T-cell (primary cell): ENCODE results near the gene NEBL. TPM values are rescaled to one million over a fixed set of nuclear protein-coding genes. Genes with fewer than 3 reads are reported as not detected.

Experiments used
- ATAC-seq, 4 experiments: fragments of 200-7000 bp in 3 of 4; fragments of 150-1000 bp in 1 of 4; cut with Tn5 transposase; replicated peaks in 1 of 4; 1 replicate in 3 of 4; 2 replicates in 1 of 4; pipeline ENCODE4 v1.10.0; 2021; ENCODE audit warnings: moderate library complexity in 3 of 4, mild to moderate bottlenecking in 2 of 4, moderate number of reproducible peaks in 1 of 4
- CTCF ChIA-PET, 2 donors: fragments of 300-600 bp; sonication (Branson Sonifier 250); formaldehyde crosslinking; loops; one replicate each; lab custom pipeline; 2022; ENCODE audit warnings: antibody characterized with exemption in 2 of 2; lab: Charles Lee
- POLR2A ChIA-PET, 2 donors: fragments of 300-600 bp; sonication (Branson Sonifier 250); formaldehyde crosslinking; loops; one replicate each; lab custom pipeline; 2022; ENCODE audit warnings: antibody characterized with exemption in 2 of 2; lab: Charles Lee
- DNase-seq, 35 experiments: peaks; one replicate each; pipeline versions ENCODE4 v3.0.0 to v3.0.0-alpha.2; 2013 to 2023
- H3K27ac ChIP-seq: one replicate; pipeline ENCODE4 v1.5.1; 2013; ENCODE audit warnings: low read length
- H3K27me3 ChIP-seq, 2 experiments: replicated peaks in 1 of 2; 1 replicate in 1 of 2; 2 replicates in 1 of 2; pipeline versions ENCODE4 v1.6.1 to v1.7.0; 2013; ENCODE audit warnings: low read length in 1 of 2, mixed read lengths in 1 of 2; ENCODE audit not compliant: control insufficient read depth in 2 of 2, insufficient read depth in 2 of 2; ENCODE audit errors: extremely low read depth in 1 of 2
- H3K36me3 ChIP-seq, 2 donors: 1 replicate in 1 of 2; 2 replicates in 1 of 2; pipeline versions ENCODE4 v1.6.1 to v1.7.0; 2013; ENCODE audit warnings: low read length in 1 of 2; ENCODE audit not compliant: control insufficient read depth in 2 of 2, insufficient read depth in 1 of 2; ENCODE audit errors: extremely low read depth in 1 of 2
- H3K4me1 ChIP-seq, 2 experiments: 1 replicate in 1 of 2; 2 replicates in 1 of 2; pipeline versions ENCODE4 v1.6.1 to v1.7.0; 2013; ENCODE audit warnings: low read length in 2 of 2, mixed read lengths in 1 of 2; ENCODE audit not compliant: insufficient read depth in 2 of 2, control insufficient read depth in 1 of 2; ENCODE audit errors: extremely low read depth in 1 of 2
- H3K4me3 ChIP-seq, 2 donors: 1 replicate in 1 of 2; 2 replicates in 1 of 2; pipeline versions ENCODE4 v1.5.1 to v1.7.0; 2013; ENCODE audit warnings: mild to moderate bottlenecking in 2 of 2, low read length in 1 of 2, moderate library complexity in 1 of 2; ENCODE audit not compliant: control insufficient read depth in 1 of 2; ENCODE audit errors: extremely low read depth in 1 of 2
- H3K9me3 ChIP-seq: 2 replicates; pipeline ENCODE4 v1.7.0; 2013
- H3K27ac Mint-ChIP-seq, 2 donors: one replicate each; pipeline ENCODE4 v1.8.0; 2020 to 2021; ENCODE audit warnings: mild to moderate bottlenecking in 2 of 2, mixed read lengths in 2 of 2
- H3K27me3 Mint-ChIP-seq, 2 donors: one replicate each; pipeline ENCODE4 v1.8.0; 2021 to 2022; ENCODE audit warnings: mixed read lengths in 2 of 2
- H3K36me3 Mint-ChIP-seq: one replicate; pipeline ENCODE4 v1.8.0; 2021; ENCODE audit warnings: mixed read lengths
- H3K4me1 Mint-ChIP-seq, 3 donors: one replicate each; pipeline ENCODE4 v1.8.0; 2020 to 2022; ENCODE audit warnings: mixed read lengths in 3 of 3, mild to moderate bottlenecking in 1 of 3
- H3K4me3 Mint-ChIP-seq, 3 donors: one replicate each; pipeline ENCODE4 v1.8.0; 2020 to 2022; ENCODE audit warnings: mild to moderate bottlenecking in 3 of 3, mixed read lengths in 3 of 3, moderate library complexity in 3 of 3
- H3K9me3 Mint-ChIP-seq, 3 donors: one replicate each; pipeline ENCODE4 v1.8.0; 2020 to 2022; ENCODE audit warnings: mixed read lengths in 3 of 3
- WGBS: methylation state at CpG from one replicate; pipeline ENCODE4 v1.1.5; 2013; ENCODE audit warnings: missing lambda C conversion rate; ENCODE audit not compliant: insufficient coverage; 5-methylcytosine and 5-hydroxymethylcytosine counted together
- total RNA-seq, 35 experiments: library from RNA in 6 of 35; stranded (reverse) in 6 of 35; fragments of 120-200 nt in 1 of 35; gene quantifications; one replicate each; pipeline versions ENCODE4 v1.2.1 to v1.2.4 and lab custom pipeline; 2013 to 2026

NEBL gene
- total RNA-seq, 5 donors from 2014 or later (not counting 1 experiment from before 2014, with no cell fraction given) = 0.41 to 1.4 (median 0.62) TPM

- ChIA-PET CTCF (no interaction called here), POLR2A (no interaction called here)
- no peak for DNase-seq
- Histone ChIP-seq H3K4me1 (no peaks in the 10 kb centered on the region), H3K36me3 (no peaks in the 10 kb centered on the region), H3K27ac (no peak overlapping the region), H3K27me3 (no peaks in the 10 kb centered on the region), H3K9me3 (no peaks in the 10 kb centered on the region), H3K4me3 (no peak overlapping the region)
- ATAC-seq = no peak
- Mint-ChIP-seq H3K36me3 (no peaks in the 10 kb centered on the region), H3K27ac (no peak overlapping the region), H3K4me1 (no peaks in the 10 kb centered on the region), H3K27me3 (no peaks in the 10 kb centered on the region), H3K4me3 (no peak overlapping the region), H3K9me3 (peaks cover 3 to 7% (median 3%) of the 10 kb centered on the region in 3 donors)
- no CpG with 5 or more reads among the region's 3 CpGs for WGBS
Observed at GRCh38 chr10:20768843-20769242, 128.3 kb downstream of the NEBL start.

DNA sequence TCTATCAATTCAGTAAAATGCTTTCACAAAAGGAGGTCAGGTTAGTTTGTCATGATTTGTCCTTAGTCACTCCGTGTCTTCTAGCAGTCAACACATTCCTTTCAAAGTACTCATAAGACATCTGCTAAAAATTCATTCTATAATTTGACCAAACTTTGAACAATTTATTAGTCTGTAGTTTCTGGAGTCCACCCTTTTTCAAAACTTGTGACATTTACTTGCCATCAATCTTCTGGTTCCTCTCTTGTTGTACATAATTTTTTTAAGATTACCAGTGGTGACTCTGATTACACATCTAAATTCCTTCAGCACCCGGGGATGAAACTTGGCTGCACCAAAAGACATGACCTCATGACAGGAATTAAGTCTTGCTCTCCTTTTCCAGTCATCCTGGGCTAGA is 130.1 kb downstream of the NEBL start:
- H3K4me3 ChIP-seq = no peak overlapping the region
- DNase-seq (no peak), ATAC-seq (no peak)
- no peaks in the 10 kb centered on the region for H3K9me3 ChIP-seq
- POLR2A ChIA-PET = no interaction called here
- H3K27me3 Mint-ChIP-seq = no peaks in the 10 kb centered on the region
- CTCF ChIA-PET = no interaction called here
- H3K36me3 ChIP-seq = no peaks in the 10 kb centered on the region
- H3K36me3 Mint-ChIP-seq = no peaks in the 10 kb centered on the region
- 100% methylated on average over 1 of the region's 2 CpGs for WGBS
- peaks cover under 1 to 3% (median 3%) of the 10 kb centered on the region in 3 donors for H3K9me3 Mint-ChIP-seq
- H3K27me3 ChIP-seq = no peaks in the 10 kb centered on the region
- no peak overlapping the region for H3K4me3 Mint-ChIP-seq
- H3K27ac Mint-ChIP-seq = no peak overlapping the region
- H3K27ac ChIP-seq = no peak overlapping the region
- H3K4me1 Mint-ChIP-seq = no peaks in the 10 kb centered on the region
- H3K4me1 ChIP-seq = no peaks in the 10 kb centered on the region

- Histone ChIP-seq H3K27me3 (no peaks in the 10 kb centered on the region), H3K36me3 (no peaks in the 10 kb centered on the region), H3K4me1 (no peaks in the 10 kb centered on the region), H3K9me3 (no peaks in the 10 kb centered on the region), H3K27ac (no peak overlapping the region), H3K4me3 (no peak overlapping the region)
- POLR2A ChIA-PET = no interaction called here
- no peak overlapping the region for H3K4me3 Mint-ChIP-seq
- CTCF ChIA-PET = no interaction called here
- no peak overlapping the region for H3K27ac Mint-ChIP-seq
- ATAC-seq = no peak
- H3K9me3 Mint-ChIP-seq = peaks cover 0 to 8% (median 3%) of the 10 kb centered on the region in 3 donors
- WGBS = 89% methylated on average over 1 of the region's 1 CpG
- H3K27me3 Mint-ChIP-seq = no peaks in the 10 kb centered on the region
- no peak for DNase-seq
- no peaks in the 10 kb centered on the region for H3K4me1 Mint-ChIP-seq
- H3K36me3 Mint-ChIP-seq = no peaks in the 10 kb centered on the region
Observed at GRCh38 chr10:20765066-20765465, 132.0 kb downstream of the NEBL start.

DNA sequence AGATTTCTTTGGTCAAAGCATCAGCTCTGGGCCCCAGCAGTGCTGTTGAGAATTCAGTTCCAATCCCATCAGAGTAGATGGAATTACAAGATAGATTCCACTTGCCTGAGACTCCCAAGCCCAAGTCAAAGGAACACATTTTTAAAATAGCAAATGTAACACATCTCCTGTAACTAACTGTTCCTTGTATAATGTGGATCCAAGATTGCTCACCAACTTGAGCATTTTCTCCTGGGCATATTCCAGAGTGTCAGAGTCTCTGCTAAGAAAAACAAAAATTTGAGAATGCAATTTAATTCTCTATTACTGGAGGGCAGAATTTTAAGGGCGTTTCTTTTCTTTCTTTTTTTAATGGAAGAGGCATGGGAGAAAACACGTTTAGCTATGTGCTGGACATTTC is 136.7 kb downstream of the NEBL start:
- ChIA-PET CTCF (no interaction called here), POLR2A (interaction anchor here in 1 of 2 donors (0.6 kb wide), 1 partner anchor 75 kb away, joined by 3 read pairs; no protein-coding TSS in a partner anchor)
- WGBS = no CpG with 5 or more reads among the region's 2 CpGs
- Histone ChIP-seq H3K9me3 (no peaks in the 10 kb centered on the region), H3K36me3 (no peaks in the 10 kb centered on the region), H3K4me1 (no peaks in the 10 kb centered on the region), H3K4me3 (no peak overlapping the region), H3K27ac (no peak overlapping the region), H3K27me3 (no peaks in the 10 kb centered on the region)
- H3K27me3 Mint-ChIP-seq = no peaks in the 10 kb centered on the region
- ATAC-seq = no peak
- no peaks in the 10 kb centered on the region for H3K36me3 Mint-ChIP-seq
- H3K4me1 Mint-ChIP-seq = no peaks in the 10 kb centered on the region
- no peak overlapping the region for H3K27ac Mint-ChIP-seq
- no peak for DNase-seq
- peaks cover 6 to 15% (median 12%) of the 10 kb centered on the region in 3 donors for H3K9me3 Mint-ChIP-seq
- H3K4me3 Mint-ChIP-seq = no peak overlapping the region

- no peaks in the 10 kb centered on the region for H3K9me3 ChIP-seq
- no peak overlapping the region for H3K27ac Mint-ChIP-seq
- WGBS = 40% methylated on average over 1 of the region's 2 CpGs
- no peak overlapping the region for H3K4me3 Mint-ChIP-seq
- H3K4me1 ChIP-seq = no peaks in the 10 kb centered on the region
- no peak for ATAC-seq
- no peak overlapping the region for H3K27ac ChIP-seq
- no peak overlapping the region for H3K4me3 ChIP-seq
- no peaks in the 10 kb centered on the region for H3K36me3 ChIP-seq
- ChIA-PET POLR2A (no interaction called here), CTCF (interaction anchor here in 1 of 2 donors (0.6 kb wide), 1 partner anchor 1871 kb away, joined by 3 read pairs; no protein-coding TSS in a partner anchor)
- DNase-seq = no peak
- H3K9me3 Mint-ChIP-seq = peaks cover 10 to 18% (median 18%) of the 10 kb centered on the region in 3 donors
- H3K27me3 Mint-ChIP-seq = no peaks in the 10 kb centered on the region
- no peaks in the 10 kb centered on the region for H3K27me3 ChIP-seq
- no peaks in the 10 kb centered on the region for H3K36me3 Mint-ChIP-seq
- no peaks in the 10 kb centered on the region for H3K4me1 Mint-ChIP-seq
Observed at GRCh38 chr10:20748551-20748950, 148.6 kb downstream of the NEBL start.

DNA sequence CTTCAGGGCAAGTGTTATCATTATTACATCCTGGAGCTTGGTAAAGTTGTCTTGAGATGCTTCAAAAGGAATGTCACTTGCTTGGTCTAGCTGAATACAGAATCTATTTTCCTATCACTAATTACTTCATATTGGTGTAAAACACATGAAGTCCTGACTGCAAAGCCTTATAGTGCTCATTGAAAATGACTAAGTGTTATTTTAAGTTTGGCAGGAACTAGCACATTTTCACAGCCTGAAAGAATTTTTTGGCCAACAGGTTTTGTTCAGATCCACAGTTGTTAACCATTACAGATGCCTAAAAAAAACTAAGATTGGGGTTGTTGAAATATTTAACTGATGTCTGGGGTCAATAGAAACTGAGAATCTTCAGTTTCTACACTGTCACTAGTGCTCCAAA is 149.3 kb downstream of the NEBL start:
- H3K27me3 ChIP-seq = no peaks in the 10 kb centered on the region
- no peak overlapping the region for H3K4me3 ChIP-seq
- POLR2A ChIA-PET = no interaction called here
- no peaks in the 10 kb centered on the region for H3K9me3 ChIP-seq
- H3K27ac Mint-ChIP-seq = no peak overlapping the region
- no peaks in the 10 kb centered on the region for H3K4me1 ChIP-seq
- H3K36me3 Mint-ChIP-seq = no peaks in the 10 kb centered on the region
- H3K27ac ChIP-seq = no peak overlapping the region
- ATAC-seq (no peak), DNase-seq (no peak)
- H3K9me3 Mint-ChIP-seq = peaks cover 10 to 18% (median 18%) of the 10 kb centered on the region in 3 donors
- no peak overlapping the region for H3K4me3 Mint-ChIP-seq
- H3K4me1 Mint-ChIP-seq = no peaks in the 10 kb centered on the region
- H3K27me3 Mint-ChIP-seq = no peaks in the 10 kb centered on the region
- CTCF ChIA-PET = no interaction called here
- no peaks in the 10 kb centered on the region for H3K36me3 ChIP-seq

GRCh38 chr10:20746856-20747255 is 150.3 kb downstream of the NEBL start:
- H3K4me3 Mint-ChIP-seq = no peak overlapping the region

More at GRCh38 chr10:20746856-20747255, 150.3 kb downstream of the NEBL start:
- Mint-ChIP-seq H3K27me3 (no peaks in the 10 kb centered on the region), H3K9me3 (peaks cover 11 to 19% (median 19%) of the 10 kb centered on the region in 3 donors), H3K36me3 (no peaks in the 10 kb centered on the region), H3K4me1 (no peaks in the 10 kb centered on the region), H3K27ac (no peak overlapping the region)
- no peak overlapping the region for H3K27ac ChIP-seq
- no peaks in the 10 kb centered on the region for H3K9me3 ChIP-seq
- no peak for ATAC-seq
- H3K36me3 ChIP-seq = no peaks in the 10 kb centered on the region
- ChIA-PET CTCF (no interaction called here), POLR2A (no interaction called here)
- no peak overlapping the region for H3K4me3 ChIP-seq
- no peak for DNase-seq
- 74% methylated on average over 3 of the region's 7 CpGs for WGBS
- H3K27me3 ChIP-seq = no peaks in the 10 kb centered on the region
- no peaks in the 10 kb centered on the region for H3K4me1 ChIP-seq
